NOMO-1 treated with dmso at 0.1 percent for 144 hours (cell line): ENCODE results near the gene SPATA19.

Experiments
- DNase-seq: peaks from one replicate; lab custom pipeline; 2025; ENCODE audit not compliant: unreplicated experiment; lab: John Stamatoyannopoulos, UW

Gene SPATA19

GRCh38 chr11:133835593-133836548, 9.4 kb downstream of the SPATA19 start:
- DNase-seq = no peak

- DNase-seq = no peak
Observed at GRCh38 chr11:133834682-133835592, 10.4 kb downstream of the SPATA19 start.

- DNase-seq = no peak
Observed at GRCh38 chr11:133833898-133834681, 11.2 kb downstream of the SPATA19 start.

- no peak for DNase-seq
Observed at GRCh38 chr11:133832991-133833897, 12.1 kb downstream of the SPATA19 start.

- DNase-seq = no peak
Observed at GRCh38 chr11:133832096-133832990, 13.0 kb downstream of the SPATA19 start.

GRCh38 chr11:133830931-133831907, 14.1 kb downstream of the SPATA19 start:
- DNase-seq = no peak

- DNase-seq = no peak
Observed at GRCh38 chr11:133829566-133829965, 15.7 kb downstream of the SPATA19 start.

- DNase-seq = no peak
Observed at GRCh38 chr11:133828871-133829270, 16.4 kb downstream of the SPATA19 start.

- DNase-seq = no peak
Observed at GRCh38 chr11:133827556-133827955, 17.8 kb downstream of the SPATA19 start.

- DNase-seq = no peak
Observed at GRCh38 chr11:133826866-133827265, 18.4 kb downstream of the SPATA19 start.

- DNase-seq = no peak
Observed at GRCh38 chr11:133825666-133826065, 19.6 kb downstream of the SPATA19 start.

GRCh38 chr11:133825156-133825555, 20.2 kb downstream of the SPATA19 start:
- DNase-seq = no peak

- DNase-seq = no peak
Observed at GRCh38 chr11:133824593-133824992, 20.7 kb downstream of the SPATA19 start.

- DNase-seq = no peak
Observed at GRCh38 chr11:133823614-133824013, 21.7 kb downstream of the SPATA19 start.

GRCh38 chr11:133823211-133823610, 22.1 kb downstream of the SPATA19 start:
- no peak for DNase-seq

- peak; percentile 20 for DNase-seq
Observed at GRCh38 chr11:133821776-133822175, 23.5 kb downstream of the SPATA19 start.

GRCh38 chr11:133819746-133820315, 25.5 kb downstream of the SPATA19 start:
- no peak for DNase-seq
